H9 (cell line): ENCODE data around the gene MYL3. TPM values are rescaled to one million over a fixed set of nuclear protein-coding genes. Genes with fewer than 3 reads are reported as not detected.

ENCODE experiments used
- DNase-seq: peaks from one replicate; pipeline ENCODE4 v3.0.0-alpha.2; 2017
- H2AFZ ChIP-seq: one replicate; pipeline ENCODE4 v1.6.1; 2013; ENCODE audit warnings: mild to moderate bottlenecking, low read length, control low read depth, moderate library complexity
- H2AK5ac ChIP-seq: 2 replicates; pipeline ENCODE4 v1.6.1; 2013; ENCODE audit warnings: low read length, control low read depth, mixed read lengths; ENCODE audit not compliant: insufficient read length
- H2BK120ac ChIP-seq: one replicate; pipeline ENCODE4 v1.6.1; 2013; ENCODE audit warnings: low read depth, mild to moderate bottlenecking, low read length, control low read depth, inconsistent platforms; ENCODE audit not compliant: poor library complexity, severe bottlenecking
- H2BK12ac ChIP-seq: 2 replicates; pipeline ENCODE4 v1.6.1; 2013; ENCODE audit warnings: low read length, control low read depth, mixed read lengths, low read depth; ENCODE audit not compliant: insufficient read length
- H2BK15ac ChIP-seq: 2 replicates; pipeline ENCODE4 v1.6.1; 2013; ENCODE audit warnings: low read depth, low read length, control low read depth
- H2BK20ac ChIP-seq: one replicate; pipeline ENCODE4 v1.6.1; 2013; ENCODE audit warnings: low read depth, mild to moderate bottlenecking, low read length, control low read depth, inconsistent platforms; ENCODE audit not compliant: poor library complexity, severe bottlenecking
- H2BK5ac ChIP-seq: 2 replicates; pipeline ENCODE4 v1.6.1; 2013; ENCODE audit warnings: low read length, control low read depth, mixed read lengths; ENCODE audit not compliant: insufficient read length
- H3K14ac ChIP-seq: 2 replicates; pipeline ENCODE4 v1.6.1; 2013; ENCODE audit warnings: low read length, control low read depth; ENCODE audit not compliant: insufficient read depth
- H3K18ac ChIP-seq: 2 replicates; pipeline ENCODE4 v1.6.1; 2013; ENCODE audit warnings: low read depth, mild to moderate bottlenecking, mixed read lengths, low read length, control low read depth; ENCODE audit not compliant: insufficient read length
- H3K23ac ChIP-seq: 2 replicates; pipeline ENCODE4 v1.6.1; 2013; ENCODE audit warnings: low read length, control low read depth, mixed read lengths, low read depth; ENCODE audit not compliant: insufficient read length
- H3K23me2 ChIP-seq: 2 replicates; pipeline ENCODE4 v1.6.1; 2013; ENCODE audit warnings: low read depth, mild to moderate bottlenecking, mixed read lengths, low read length, control low read depth; ENCODE audit not compliant: insufficient read length, poor library complexity, severe bottlenecking
- H3K27ac ChIP-seq: 2 replicates; pipeline ENCODE4 v1.5.1; 2013; ENCODE audit warnings: low read length, control low read depth, mixed read lengths, low read depth; ENCODE audit not compliant: insufficient read length
- H3K27me3 ChIP-seq: 2 replicates; pipeline ENCODE4 v1.6.1; 2013; ENCODE audit warnings: low read length, control low read depth, inconsistent platforms; ENCODE audit not compliant: insufficient read depth
- H3K4ac ChIP-seq: 2 replicates; pipeline ENCODE4 v1.6.1; 2013; ENCODE audit warnings: low read depth, mild to moderate bottlenecking, control low read depth, inconsistent platforms, low read length, moderate library complexity
- H3K4me1 ChIP-seq: 2 replicates; pipeline ENCODE4 v1.6.1; 2013; ENCODE audit warnings: low read length, control low read depth, inconsistent platforms; ENCODE audit not compliant: insufficient read depth
- H3K4me2 ChIP-seq: 2 replicates; pipeline ENCODE4 v1.6.1; 2013; ENCODE audit warnings: low read length, control low read depth, mixed read lengths; ENCODE audit not compliant: insufficient read length, insufficient read depth
- H3K56ac ChIP-seq: 2 replicates; pipeline ENCODE4 v1.6.1; 2013; ENCODE audit warnings: low read depth, mild to moderate bottlenecking, mixed read lengths, low read length, control low read depth; ENCODE audit not compliant: insufficient read length
- H3K79me1 ChIP-seq: 2 replicates; pipeline ENCODE4 v1.6.1; 2013; ENCODE audit warnings: low read depth, mild to moderate bottlenecking, moderate library complexity, low read length, control low read depth, inconsistent platforms; ENCODE audit not compliant: insufficient read depth, poor library complexity, severe bottlenecking
- H3K79me2 ChIP-seq: 2 replicates; pipeline ENCODE4 v1.6.1; 2013; ENCODE audit warnings: low read length, control low read depth, inconsistent platforms; ENCODE audit not compliant: insufficient read depth
- H3K9ac ChIP-seq: 2 replicates; pipeline ENCODE4 v1.6.1; 2013; ENCODE audit warnings: low read length, control low read depth, mixed read lengths; ENCODE audit not compliant: insufficient read length; ENCODE audit errors: extremely low read depth
- H3K9me3 ChIP-seq: one replicate; pipeline ENCODE4 v1.6.1; 2013; ENCODE audit warnings: low read depth, low read length, inconsistent platforms; ENCODE audit not compliant: control insufficient read depth
- H3T11ph ChIP-seq: one replicate; pipeline ENCODE4 v1.6.1; 2013; ENCODE audit warnings: mild to moderate bottlenecking, low read length, control low read depth, inconsistent platforms
- H4K20me1 ChIP-seq: one replicate; pipeline ENCODE4 v1.6.1; 2013; ENCODE audit not compliant: control insufficient read depth, insufficient read length, insufficient read depth
- H4K5ac ChIP-seq: 2 replicates; pipeline ENCODE4 v1.6.1; 2013; ENCODE audit warnings: low read depth, mild to moderate bottlenecking, mixed read lengths, low read length, control low read depth; ENCODE audit not compliant: insufficient read length
- H4K8ac ChIP-seq: replicated peaks from 2 replicates; pipeline ENCODE4 v1.6.1; 2013; ENCODE audit warnings: low read length, control low read depth, mixed read lengths, low read depth; ENCODE audit not compliant: insufficient read length
- H4K91ac ChIP-seq: 2 replicates; pipeline ENCODE4 v1.6.1; 2013; ENCODE audit warnings: low read depth, mild to moderate bottlenecking, moderate library complexity, mixed read lengths, low read length, control low read depth; ENCODE audit not compliant: insufficient read length
- H3K27ac Mint-ChIP-seq, 3 experiments: 2 replicates in 2 of 3; 3 replicates in 1 of 3; pipeline ENCODE4 v1.8.0; 2020 to 2021; ENCODE audit warnings: mixed read lengths in 3 of 3, mild to moderate bottlenecking in 1 of 3, moderate library complexity in 1 of 3
- H3K27me3 Mint-ChIP-seq: 2 replicates; pipeline ENCODE4 v1.8.0; 2021; ENCODE audit warnings: low read depth, mild to moderate bottlenecking, moderate library complexity, mixed read lengths
- H3K36me3 Mint-ChIP-seq, 3 experiments: 2 replicates in 2 of 3; 3 replicates in 1 of 3; pipeline ENCODE4 v1.8.0; 2020 to 2021; ENCODE audit warnings: low read depth in 3 of 3, mixed read lengths in 3 of 3; ENCODE audit not compliant: insufficient read depth in 1 of 3
- H3K4me1 Mint-ChIP-seq, 2 experiments: 2 replicates each; pipeline ENCODE4 v1.8.0; 2020; ENCODE audit warnings: mixed read lengths in 2 of 2
- H3K4me3 Mint-ChIP-seq, 2 experiments: 2 replicates in 1 of 2; 3 replicates in 1 of 2; pipeline ENCODE4 v1.8.0; 2020 to 2021; ENCODE audit warnings: mild to moderate bottlenecking in 2 of 2, mixed read lengths in 2 of 2, moderate library complexity in 1 of 2
- H3K9me3 Mint-ChIP-seq, 2 experiments: 2 replicates in 1 of 2; 3 replicates in 1 of 2; pipeline ENCODE4 v1.8.0; 2020; ENCODE audit warnings: mild to moderate bottlenecking in 2 of 2, mixed read lengths in 2 of 2, moderate library complexity in 1 of 2
- WGBS: extraction: QIAGEN DNeasy Blood & Tissue Kit; methylation state at CpG from one replicate; pipeline ENCODE4 v1.1.7; 2013; ENCODE audit warnings: missing lambda C conversion rate, low lambda C conversion rate, mixed read lengths; ENCODE audit not compliant: insufficient read length; ENCODE audit errors: extremely low coverage; 5-methylcytosine and 5-hydroxymethylcytosine counted together
- total RNA-seq: library from RNA; stranded (reverse); gene quantifications from 2 replicates; pipeline ENCODE4 v1.2.1, GENCODE V29; 2021
- TF ChIP-seq, protein P1 (sequence below): fragments of 200-600 bp; sonication (generic); conservative IDR thresholded peaks from 3 replicates; pipeline ENCODE4 v1.8.0; 2021; ENCODE audit warnings: antibody characterized with exemption, mild to moderate bottlenecking

Gene MYL3
- total RNA-seq, 1 experiment from 2014 or later = 0.24 TPM

GRCh38 chr3:46831316-46831715 lies 31.9 kb downstream of the MYL3 start:
- TF ChIP-seq, protein P1, sequence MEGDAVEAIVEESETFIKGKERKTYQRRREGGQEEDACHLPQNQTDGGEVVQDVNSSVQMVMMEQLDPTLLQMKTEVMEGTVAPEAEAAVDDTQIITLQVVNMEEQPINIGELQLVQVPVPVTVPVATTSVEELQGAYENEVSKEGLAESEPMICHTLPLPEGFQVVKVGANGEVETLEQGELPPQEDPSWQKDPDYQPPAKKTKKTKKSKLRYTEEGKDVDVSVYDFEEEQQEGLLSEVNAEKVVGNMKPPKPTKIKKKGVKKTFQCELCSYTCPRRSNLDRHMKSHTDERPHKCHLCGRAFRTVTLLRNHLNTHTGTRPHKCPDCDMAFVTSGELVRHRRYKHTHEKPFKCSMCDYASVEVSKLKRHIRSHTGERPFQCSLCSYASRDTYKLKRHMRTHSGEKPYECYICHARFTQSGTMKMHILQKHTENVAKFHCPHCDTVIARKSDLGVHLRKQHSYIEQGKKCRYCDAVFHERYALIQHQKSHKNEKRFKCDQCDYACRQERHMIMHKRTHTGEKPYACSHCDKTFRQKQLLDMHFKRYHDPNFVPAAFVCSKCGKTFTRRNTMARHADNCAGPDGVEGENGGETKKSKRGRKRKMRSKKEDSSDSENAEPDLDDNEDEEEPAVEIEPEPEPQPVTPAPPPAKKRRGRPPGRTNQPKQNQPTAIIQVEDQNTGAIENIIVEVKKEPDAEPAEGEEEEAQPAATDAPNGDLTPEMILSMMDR = no peak
- H3K56ac ChIP-seq = no peak overlapping the region
- H3K27me3 ChIP-seq = no peaks in the 10 kb centered on the region
- no peaks in the 10 kb centered on the region for H3K79me2 ChIP-seq
- no peak overlapping the region for H2BK20ac ChIP-seq
- H3K27me3 Mint-ChIP-seq = peaks cover 8% of the 10 kb centered on the region
- no CpG with 5 or more reads among the region's 3 CpGs for WGBS
- H3K4me1 ChIP-seq = no peaks in the 10 kb centered on the region
- no peaks in the 10 kb centered on the region for H3K23me2 ChIP-seq
- no peak overlapping the region for H2BK5ac ChIP-seq
- H3K4me2 ChIP-seq = no peak overlapping the region
- H3T11ph ChIP-seq = no peak overlapping the region
- H2BK15ac ChIP-seq = no peak overlapping the region
- H3K9me3 ChIP-seq = no peaks in the 10 kb centered on the region
- no peaks in the 10 kb centered on the region for H4K20me1 ChIP-seq
- no peak overlapping the region for H3K27ac Mint-ChIP-seq
- H3K23ac ChIP-seq = no peak overlapping the region
- no peak overlapping the region for H3K14ac ChIP-seq
- H3K36me3 Mint-ChIP-seq = no peaks in the 10 kb centered on the region; a peak in 1 of 7 replicates
- H3K9ac ChIP-seq = no peak overlapping the region
- no peak for DNase-seq
- H3K4ac ChIP-seq = no peak overlapping the region
- H3K18ac ChIP-seq = no peak overlapping the region
- no peak overlapping the region for H4K5ac ChIP-seq
- no peak overlapping the region for H3K27ac ChIP-seq
- no peak overlapping the region for H2AK5ac ChIP-seq
- H2BK120ac ChIP-seq = no peak overlapping the region
- H4K8ac ChIP-seq = no peak overlapping the region
- H3K4me1 Mint-ChIP-seq = peaks cover 7 to 14% of the 10 kb centered on the region in 2 experiments
- no peak overlapping the region for H3K4me3 Mint-ChIP-seq
- H2BK12ac ChIP-seq = no peak overlapping the region
- no peaks in the 10 kb centered on the region for H3K79me1 ChIP-seq
- no peak overlapping the region for H4K91ac ChIP-seq
- no peaks in the 10 kb centered on the region; a peak in 1 of 5 replicates for H3K9me3 Mint-ChIP-seq
- H2AFZ ChIP-seq = no peak overlapping the region
